Suprapubic skin (tissue), 3 donors: ENCODE measurements around the gene SOCS3.

Experiments
- POLR2A ChIP-seq, 2 donors: fragments of 450-650 bp; IDR thresholded peaks; one replicate each; pipeline ENCODE4 v1.6.1; 2017; ENCODE audit warnings: antibody characterized with exemption in 2 of 2, mild to moderate bottlenecking in 2 of 2, moderate library complexity in 2 of 2
- TF ChIP-seq, protein P1 (sequence below), 2 donors: fragments of 200-600 bp in 1 of 2; fragments of 450-650 bp in 1 of 2; sonication (generic) in 1 of 2; IDR thresholded peaks; one replicate each; pipeline ENCODE4 v1.5.1; 2016 to 2019; ENCODE audit warnings: antibody characterized with exemption in 2 of 2, mild to moderate bottlenecking in 1 of 2, moderate library complexity in 1 of 2

GRCh38 chr17:78368348-78368747, 8.5 kb upstream of the SOCS3 start:
- TF ChIP-seq, protein P1, sequence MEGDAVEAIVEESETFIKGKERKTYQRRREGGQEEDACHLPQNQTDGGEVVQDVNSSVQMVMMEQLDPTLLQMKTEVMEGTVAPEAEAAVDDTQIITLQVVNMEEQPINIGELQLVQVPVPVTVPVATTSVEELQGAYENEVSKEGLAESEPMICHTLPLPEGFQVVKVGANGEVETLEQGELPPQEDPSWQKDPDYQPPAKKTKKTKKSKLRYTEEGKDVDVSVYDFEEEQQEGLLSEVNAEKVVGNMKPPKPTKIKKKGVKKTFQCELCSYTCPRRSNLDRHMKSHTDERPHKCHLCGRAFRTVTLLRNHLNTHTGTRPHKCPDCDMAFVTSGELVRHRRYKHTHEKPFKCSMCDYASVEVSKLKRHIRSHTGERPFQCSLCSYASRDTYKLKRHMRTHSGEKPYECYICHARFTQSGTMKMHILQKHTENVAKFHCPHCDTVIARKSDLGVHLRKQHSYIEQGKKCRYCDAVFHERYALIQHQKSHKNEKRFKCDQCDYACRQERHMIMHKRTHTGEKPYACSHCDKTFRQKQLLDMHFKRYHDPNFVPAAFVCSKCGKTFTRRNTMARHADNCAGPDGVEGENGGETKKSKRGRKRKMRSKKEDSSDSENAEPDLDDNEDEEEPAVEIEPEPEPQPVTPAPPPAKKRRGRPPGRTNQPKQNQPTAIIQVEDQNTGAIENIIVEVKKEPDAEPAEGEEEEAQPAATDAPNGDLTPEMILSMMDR (IDR thresholded peaks at IDR 0.05) = no peak
- TF ChIP-seq POLR2A (IDR thresholded peaks at IDR 0.05) = no peak
